Subcutaneous adipose tissue (tissue), 4 donors: Measurements from ENCODE around the gene SLCO1B3. TPM values are rescaled to one million over a fixed set of nuclear protein-coding genes. Genes with fewer than 3 reads are reported as not detected.

Experiments used
- CTCF ChIP-seq: fragments of 450-650 bp; IDR thresholded peaks from one replicate; pipeline ENCODE4 v1.5.1; 2016; ENCODE audit warnings: low read depth, mild to moderate bottlenecking, control low read depth, antibody characterized with exemption, moderate library complexity
- total RNA-seq, 4 donors: library from RNA; depleted of rRNA; stranded (reverse); fragments of >200 nt; gene quantifications; one replicate each; pipeline ENCODE4 v1.1.0, GENCODE V29; 2016

SLCO1B3 gene
- total RNA-seq, 4 donors from 2014 or later: not detected

- TF ChIP-seq CTCF: no peak
Observed at GRCh38 chr12:20885116-20885515, 74.6 kb downstream of the SLCO1B3 start.

GRCh38 chr12:20885552-20885951 lies 75.0 kb downstream of the SLCO1B3 start:
- no peak for TF ChIP-seq CTCF

- no peak for TF ChIP-seq CTCF
Observed at GRCh38 chr12:20917269-20917668, 106.8 kb downstream of the SLCO1B3 start.

GRCh38 chr12:20917819-20918218 lies 107.3 kb downstream of the SLCO1B3 start:
- TF ChIP-seq CTCF: no peak

- no peak for TF ChIP-seq CTCF
Observed at GRCh38 chr12:20931894-20932293, 121.4 kb downstream of the SLCO1B3 start.

- no peak for TF ChIP-seq CTCF
Observed at GRCh38 chr12:20946732-20947131, 136.2 kb downstream of the SLCO1B3 start.

- no peak for TF ChIP-seq CTCF
Observed at GRCh38 chr12:20950248-20950647, 139.7 kb downstream of the SLCO1B3 start.
